ENCODE data around the gene FOXL3. TPM values are rescaled to one million over a fixed set of nuclear protein-coding genes. Genes with fewer than 3 reads are reported as not detected.

The FOXL3 gene
- total and polyA plus RNA-seq, 2 experiments from 2014 or later, result not detected

DNA sequence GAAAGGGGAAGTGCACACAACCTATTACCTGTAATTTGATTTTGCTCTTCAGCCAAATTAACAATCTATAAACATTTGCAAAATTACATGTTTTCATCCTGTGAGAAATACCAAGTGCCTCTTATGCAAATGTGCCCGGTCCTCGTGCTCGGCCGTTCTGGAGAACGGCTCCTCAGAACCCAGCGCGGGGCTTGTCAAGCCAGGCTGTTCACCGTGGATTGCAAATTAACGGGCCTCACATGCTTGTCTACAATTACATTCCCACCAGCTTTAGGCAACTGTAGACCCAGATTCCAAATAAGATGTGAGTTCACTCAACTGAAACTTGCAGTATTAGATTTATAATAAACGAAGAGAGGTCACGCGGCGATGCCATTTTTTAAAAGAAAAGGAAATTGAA lies 8.8 kb downstream of the FOXL3 start:
- TF ChIP-seq, protein P1, sequence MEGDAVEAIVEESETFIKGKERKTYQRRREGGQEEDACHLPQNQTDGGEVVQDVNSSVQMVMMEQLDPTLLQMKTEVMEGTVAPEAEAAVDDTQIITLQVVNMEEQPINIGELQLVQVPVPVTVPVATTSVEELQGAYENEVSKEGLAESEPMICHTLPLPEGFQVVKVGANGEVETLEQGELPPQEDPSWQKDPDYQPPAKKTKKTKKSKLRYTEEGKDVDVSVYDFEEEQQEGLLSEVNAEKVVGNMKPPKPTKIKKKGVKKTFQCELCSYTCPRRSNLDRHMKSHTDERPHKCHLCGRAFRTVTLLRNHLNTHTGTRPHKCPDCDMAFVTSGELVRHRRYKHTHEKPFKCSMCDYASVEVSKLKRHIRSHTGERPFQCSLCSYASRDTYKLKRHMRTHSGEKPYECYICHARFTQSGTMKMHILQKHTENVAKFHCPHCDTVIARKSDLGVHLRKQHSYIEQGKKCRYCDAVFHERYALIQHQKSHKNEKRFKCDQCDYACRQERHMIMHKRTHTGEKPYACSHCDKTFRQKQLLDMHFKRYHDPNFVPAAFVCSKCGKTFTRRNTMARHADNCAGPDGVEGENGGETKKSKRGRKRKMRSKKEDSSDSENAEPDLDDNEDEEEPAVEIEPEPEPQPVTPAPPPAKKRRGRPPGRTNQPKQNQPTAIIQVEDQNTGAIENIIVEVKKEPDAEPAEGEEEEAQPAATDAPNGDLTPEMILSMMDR (IDR thresholded peaks at IDR 0.05; ENCODE audit: poor library complexity), result no peak
- TF ChIP-seq EZH2phosphoT487 (IDR thresholded peaks at IDR 0.05; ENCODE audit: low read depth, severe bottlenecking, unreplicated experiment) (no peak), EZH2 (IDR thresholded peaks at IDR 0.05; ENCODE audit: borderline replicate concordance) (no peak)

GRCh38 chr7:299169-299568 lies 9.2 kb downstream of the FOXL3 start:
- peaks cover 4% of the 10 kb centered on the region for H3K4me1 ChIP-seq (ENCODE audit: insufficient read depth)
- DNase-seq (ENCODE audit: low spot score), result no peak
- H3K9me2 ChIP-seq (replicated peaks; ENCODE audit: insufficient read depth), result no peaks in the 10 kb centered on the region
- no peak overlapping the region for H3K27ac ChIP-seq
- no peaks in the 10 kb centered on the region for H3K9me3 ChIP-seq (ENCODE audit: low read depth)
- no peaks in the 10 kb centered on the region for H3K36me3 ChIP-seq (replicated peaks; ENCODE audit: insufficient read depth, low read depth)
- no peaks in the 10 kb centered on the region for H3K27me3 ChIP-seq
- no peak overlapping the region for H3K4me3 ChIP-seq
- no peak overlapping the region for H2AFZ ChIP-seq
- H3K4me2 ChIP-seq, result no peak overlapping the region
- TF ChIP-seq EZH2 (IDR thresholded peaks at IDR 0.05; ENCODE audit: borderline replicate concordance), result no peak
- TF ChIP-seq, protein P1 (IDR thresholded peaks at IDR 0.05; ENCODE audit: poor library complexity), result no peak
- TF ChIP-seq EZH2phosphoT487 (IDR thresholded peaks at IDR 0.05; ENCODE audit: low read depth, severe bottlenecking, unreplicated experiment), result no peak
- no peaks in the 10 kb centered on the region for H3K79me2 ChIP-seq
- H4K20me1 ChIP-seq (ENCODE audit: insufficient read depth, poor library complexity, severe bottlenecking), result no peaks in the 10 kb centered on the region
- WGBS (ENCODE audit: low lambda C conversion rate, missing lambda C conversion rate), result 96% methylated on average over 15 of the region's 15 CpGs

More for the DNA sequence above, 8.8 kb downstream of the FOXL3 start:
- Histone ChIP-seq H3K9me2 (replicated peaks; ENCODE audit: insufficient read depth) (no peaks in the 10 kb centered on the region), H3K4me3 (no peak overlapping the region), H3K9me3 (ENCODE audit: low read depth) (no peaks in the 10 kb centered on the region), H3K27ac (no peak overlapping the region), H3K4me1 (ENCODE audit: insufficient read depth) (peaks cover 7% of the 10 kb centered on the region), H4K20me1 (ENCODE audit: insufficient read depth, poor library complexity, severe bottlenecking) (no peaks in the 10 kb centered on the region), H3K4me2 (no peak overlapping the region), H2AFZ (no peak overlapping the region), H3K36me3 (replicated peaks; ENCODE audit: insufficient read depth, low read depth) (no peaks in the 10 kb centered on the region), H3K27me3 (no peaks in the 10 kb centered on the region), H3K79me2 (no peaks in the 10 kb centered on the region)
- WGBS (ENCODE audit: low lambda C conversion rate, missing lambda C conversion rate), result 78% methylated on average over 13 of the region's 13 CpGs
- DNase-seq (ENCODE audit: low spot score), result no peak

DNA sequence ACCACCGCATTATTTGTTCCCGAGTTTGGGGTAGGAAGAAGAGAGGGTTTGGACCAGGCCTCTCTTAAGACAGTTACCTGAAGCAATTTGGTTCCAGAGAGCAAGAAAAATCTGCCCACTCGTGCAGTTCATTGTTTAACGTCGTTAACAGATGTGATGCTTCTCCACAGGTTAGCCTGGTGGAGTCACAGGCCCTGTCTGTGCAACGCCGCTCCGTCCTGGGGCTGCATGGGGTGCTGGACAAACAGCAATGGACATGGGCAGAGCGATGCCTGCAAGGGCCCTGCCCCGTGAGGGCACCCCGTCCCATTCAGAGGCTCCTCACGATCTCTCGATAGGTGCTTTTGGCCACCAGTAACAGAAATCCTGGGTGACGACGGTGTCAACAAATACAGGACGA lies 9.7 kb downstream of the FOXL3 start:
- no peaks in the 10 kb centered on the region for H3K79me2 ChIP-seq

More for the DNA sequence above, 9.7 kb downstream of the FOXL3 start:
- H3K27ac ChIP-seq, result no peak overlapping the region
- WGBS (ENCODE audit: low lambda C conversion rate, missing lambda C conversion rate), result 91% methylated on average over 16 of the region's 16 CpGs
- DNase-seq (ENCODE audit: low spot score), result no peak
- no peaks in the 10 kb centered on the region for H3K9me2 ChIP-seq (replicated peaks; ENCODE audit: insufficient read depth)
- H2AFZ ChIP-seq, result no peak overlapping the region
- no peak overlapping the region for H3K4me3 ChIP-seq
- H3K9me3 ChIP-seq (ENCODE audit: low read depth), result no peaks in the 10 kb centered on the region
- H3K36me3 ChIP-seq (replicated peaks; ENCODE audit: insufficient read depth, low read depth), result no peaks in the 10 kb centered on the region
- no peaks in the 10 kb centered on the region for H3K27me3 ChIP-seq
- no peak overlapping the region for H3K4me2 ChIP-seq
- TF ChIP-seq, protein P1 (IDR thresholded peaks at IDR 0.05; ENCODE audit: poor library complexity), result no peak
- TF ChIP-seq EZH2 (IDR thresholded peaks at IDR 0.05; ENCODE audit: borderline replicate concordance) (no peak), EZH2phosphoT487 (IDR thresholded peaks at IDR 0.05; ENCODE audit: low read depth, severe bottlenecking, unreplicated experiment) (no peak)
- no peaks in the 10 kb centered on the region for H4K20me1 ChIP-seq (ENCODE audit: insufficient read depth, poor library complexity, severe bottlenecking)
- H3K4me1 ChIP-seq (ENCODE audit: insufficient read depth), result peaks cover 2% of the 10 kb centered on the region

Measured in hepatocyte (in vitro differentiated cells).